HG02678 (cell line): ENCODE results near the gene GZMB.
A peak's percentile ranks its signal among the peaks of the same experiment; 100 is the strongest.
"Not testable (repeated sequence)": the region's sequence is repeated elsewhere in the genome, so short reads cannot be mapped to it uniquely, and the experiment has no call there.

ENCODE experiments used
- ATAC-seq: cut with Tn5 transposase; IDR thresholded peaks from one replicate; pipeline ENCODE4 v1.9.1; 2021; ENCODE audit warnings: mild to moderate bottlenecking, moderate library complexity; ENCODE audit not compliant: unreplicated experiment

Gene GZMB

GRCh38 chr14:24634158-24634557 is at the start of gene GZMB:
TSS of gene GZMB (minus strand) at chr14:24634190. CDS start at chr14:24634160, 30 bp downstream.
- ATAC-seq: no peak

GRCh38 chr14:24681056-24681455 is 47.1 kb upstream of the GZMB start:
- ATAC-seq: no peak

- ATAC-seq: no peak
Observed at GRCh38 chr14:24680516-24680915, 46.5 kb upstream of the GZMB start.

- ATAC-seq: no peak
Observed at GRCh38 chr14:24679248-24679961, 45.4 kb upstream of the GZMB start.

GRCh38 chr14:24678801-24679247 is 44.8 kb upstream of the GZMB start:
- peak; percentile 79 for ATAC-seq

GRCh38 chr14:24677956-24678355 is 44.0 kb upstream of the GZMB start:
- ATAC-seq: no peak

GRCh38 chr14:24674204-24674970 is 40.4 kb upstream of the GZMB start:
- peak; percentile 50 for ATAC-seq

GRCh38 chr14:24673534-24674203 is 39.7 kb upstream of the GZMB start:
- ATAC-seq: peak; percentile 59

- ATAC-seq: peak; percentile 62
Observed at GRCh38 chr14:24673059-24673458, 39.1 kb upstream of the GZMB start.

GRCh38 chr14:24670594-24670993 is 36.6 kb upstream of the GZMB start:
- ATAC-seq: no peak

- ATAC-seq: no peak
Observed at GRCh38 chr14:24669651-24670050, 35.7 kb upstream of the GZMB start.

GRCh38 chr14:24665440-24665991 is 31.5 kb upstream of the GZMB start:
- peak; percentile 96 for ATAC-seq

GRCh38 chr14:24664366-24664765 is 30.4 kb upstream of the GZMB start:
- ATAC-seq: no peak

GRCh38 chr14:24662753-24663152 is 28.8 kb upstream of the GZMB start:
- ATAC-seq: no peak

- ATAC-seq: no peak
Observed at GRCh38 chr14:24659916-24660570, 26.1 kb upstream of the GZMB start.

- ATAC-seq: not testable (repeated sequence)
Observed at GRCh38 chr14:24648361-24648760, 14.4 kb upstream of the GZMB start.

GRCh38 chr14:24639905-24640304 is 5.9 kb upstream of the GZMB start:
- no peak for ATAC-seq

GRCh38 chr14:24639270-24639669 is 5.3 kb upstream of the GZMB start:
- ATAC-seq: no peak

- ATAC-seq: no peak
Observed at GRCh38 chr14:24633353-24633752, 637 bp downstream of the GZMB start.

GRCh38 chr14:24632761-24633160 is 1.2 kb downstream of the GZMB start:
- no peak for ATAC-seq

- no peak for ATAC-seq
Observed at GRCh38 chr14:24632336-24632735, 1.7 kb downstream of the GZMB start.
